GM12892 (cell line): ENCODE results near the gene PTPN1.

ENCODE experiments used
- POLR2A ChIP-seq: IDR thresholded peaks from 2 replicates; pipeline ENCODE4 v1.6.1; 2011; ENCODE audit warnings: low read depth, low read length, control low read depth
- POLR2AphosphoS5 ChIP-seq: IDR thresholded peaks from 2 replicates; pipeline ENCODE4 v1.6.1; 2011; ENCODE audit warnings: low read depth, low read length, control low read depth
- TAF1 ChIP-seq: IDR thresholded peaks from 2 replicates; pipeline ENCODE4 v1.6.1; 2011; ENCODE audit warnings: low read depth, mild to moderate bottlenecking, control low read depth, low read length, borderline replicate concordance

DNA sequence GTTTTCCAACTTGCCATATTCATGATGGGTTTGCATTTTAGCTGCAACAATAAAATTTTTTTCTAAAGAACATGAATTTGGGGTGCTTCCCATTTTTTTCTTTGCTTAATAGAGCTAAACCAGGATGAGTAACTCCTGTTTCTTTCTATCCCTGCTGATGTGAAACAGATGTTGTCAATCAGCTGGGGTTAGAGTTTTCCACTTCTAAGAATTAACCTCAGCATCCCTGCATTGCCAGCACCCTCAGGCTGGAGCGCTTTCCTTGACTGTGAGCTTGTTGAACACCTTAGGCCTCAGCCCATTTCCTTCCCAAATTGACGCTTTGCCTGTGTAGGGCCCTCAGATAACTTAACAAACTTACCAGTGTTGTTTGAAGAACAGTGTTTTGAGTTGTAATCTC, 74.5 kb downstream of the PTPN1 start:
- TF ChIP-seq POLR2A (no peak), POLR2AphosphoS5 (no peak), TAF1 (no peak)
